ENCODE results near the gene MLLT1.

MLLT1 gene

GRCh38 chr19:6263306-6263705, 16.5 kb downstream of the MLLT1 start:
- Histone ChIP-seq H3K4me3 (ENCODE audit: low read length, poor library complexity, severe bottlenecking) (no peak overlapping the region), H3K9ac (ENCODE audit: low read depth, low read length, poor library complexity, severe bottlenecking) (no peak overlapping the region), H3K79me2 (ENCODE audit: insufficient read depth, low read length) (peaks cover 45% of the 10 kb centered on the region; the same call in 1 of the 2 replicates), H3F3A (ENCODE audit: low read depth) (no peaks in the 10 kb centered on the region), H3K9me3 (ENCODE audit: insufficient read depth, low read depth, low read length) (no peaks in the 10 kb centered on the region), H3K4me2 (ENCODE audit: low read depth, low read length, poor library complexity, severe bottlenecking) (no peak overlapping the region), H4K20me1 (ENCODE audit: insufficient read depth, low read length, poor library complexity, severe bottlenecking) (peaks cover 17% of the 10 kb centered on the region), H3K36me3 (ENCODE audit: insufficient read depth, low read length) (peaks cover 82% of the 10 kb centered on the region; the same call in 1 of the 2 replicates), H3K9me2 (replicated peaks; ENCODE audit: low read depth, low read length) (no peaks in the 10 kb centered on the region), H3K4me1 (ENCODE audit: insufficient read depth, low read length, poor library complexity, severe bottlenecking) (no peaks in the 10 kb centered on the region), H3K27me3 (ENCODE audit: insufficient read depth, low read length, poor library complexity, severe bottlenecking) (no peaks in the 10 kb centered on the region), H2AFZ (ENCODE audit: low read length) (no peak overlapping the region)
- no peak for TF ChIP-seq CTCF (conservative IDR thresholded peaks at IDR 0.05; ENCODE audit: low read length)
- TF ChIP-seq EZH2phosphoT487 (IDR thresholded peaks at IDR 0.05; ENCODE audit: borderline replicate concordance): no peak

- no peak overlapping the region for H3K4me3 ChIP-seq (ENCODE audit: low read length, poor library complexity, severe bottlenecking)
- no peak for TF ChIP-seq CTCF (conservative IDR thresholded peaks at IDR 0.05; ENCODE audit: low read length)
- H3K27me3 ChIP-seq (ENCODE audit: insufficient read depth, low read length, poor library complexity, severe bottlenecking): no peaks in the 10 kb centered on the region
- no peaks in the 10 kb centered on the region for H3K9me3 ChIP-seq (ENCODE audit: insufficient read depth, low read depth, low read length)
- H3K9me2 ChIP-seq (replicated peaks; ENCODE audit: low read depth, low read length): no peaks in the 10 kb centered on the region
- H3K9ac ChIP-seq (ENCODE audit: low read depth, low read length, poor library complexity, severe bottlenecking): no peak overlapping the region
- no peak overlapping the region for H3K4me2 ChIP-seq (ENCODE audit: low read depth, low read length, poor library complexity, severe bottlenecking)
- H3K4me1 ChIP-seq (ENCODE audit: insufficient read depth, low read length, poor library complexity, severe bottlenecking): no peaks in the 10 kb centered on the region
- H2AFZ ChIP-seq (ENCODE audit: low read length): no peak overlapping the region
- H4K20me1 ChIP-seq (ENCODE audit: insufficient read depth, low read length, poor library complexity, severe bottlenecking): peaks cover 17% of the 10 kb centered on the region
- no peaks in the 10 kb centered on the region for H3F3A ChIP-seq (ENCODE audit: low read depth)
- H3K79me2 ChIP-seq (ENCODE audit: insufficient read depth, low read length): peaks cover 42% of the 10 kb centered on the region; the same call in 1 of the 2 replicates
- peaks cover 82% of the 10 kb centered on the region; the same call in 1 of the 2 replicates for H3K36me3 ChIP-seq (ENCODE audit: insufficient read depth, low read length)
These were observed 17.3 kb downstream of the MLLT1 start for GRCh38 chr19:6262519-6262918.

GRCh38 chr19:6261883-6262282, 17.9 kb downstream of the MLLT1 start:
- Histone ChIP-seq H3K9me3 (ENCODE audit: insufficient read depth, low read depth, low read length) (no peaks in the 10 kb centered on the region), H3K36me3 (ENCODE audit: insufficient read depth, low read length) (peaks cover 82% of the 10 kb centered on the region; the same call in 1 of the 2 replicates), H3K4me3 (ENCODE audit: low read length, poor library complexity, severe bottlenecking) (no peak overlapping the region), H2AFZ (ENCODE audit: low read length) (no peak overlapping the region), H3K4me1 (ENCODE audit: insufficient read depth, low read length, poor library complexity, severe bottlenecking) (no peaks in the 10 kb centered on the region), H3F3A (ENCODE audit: low read depth) (no peaks in the 10 kb centered on the region), H3K79me2 (ENCODE audit: insufficient read depth, low read length) (peaks cover 44% of the 10 kb centered on the region; the same call in 1 of the 2 replicates), H3K9me2 (replicated peaks; ENCODE audit: low read depth, low read length) (no peaks in the 10 kb centered on the region), H4K20me1 (ENCODE audit: insufficient read depth, low read length, poor library complexity, severe bottlenecking) (peaks cover 19% of the 10 kb centered on the region), H3K4me2 (ENCODE audit: low read depth, low read length, poor library complexity, severe bottlenecking) (no peak overlapping the region), H3K27me3 (ENCODE audit: insufficient read depth, low read length, poor library complexity, severe bottlenecking) (no peaks in the 10 kb centered on the region), H3K9ac (ENCODE audit: low read depth, low read length, poor library complexity, severe bottlenecking) (no peak overlapping the region)
- TF ChIP-seq CTCF (conservative IDR thresholded peaks at IDR 0.05; ENCODE audit: low read length): no peak
- TF ChIP-seq EZH2phosphoT487 (IDR thresholded peaks at IDR 0.05; ENCODE audit: borderline replicate concordance): no peak

All from Loucy (cell line).